GM21786 (cell line): ENCODE data around the gene ELP5.

Experiments
- ATAC-seq: cut with Tn5 transposase; IDR thresholded peaks from one replicate; pipeline ENCODE4 v1.9.1; 2021; ENCODE audit not compliant: unreplicated experiment

The ELP5 gene

DNA sequence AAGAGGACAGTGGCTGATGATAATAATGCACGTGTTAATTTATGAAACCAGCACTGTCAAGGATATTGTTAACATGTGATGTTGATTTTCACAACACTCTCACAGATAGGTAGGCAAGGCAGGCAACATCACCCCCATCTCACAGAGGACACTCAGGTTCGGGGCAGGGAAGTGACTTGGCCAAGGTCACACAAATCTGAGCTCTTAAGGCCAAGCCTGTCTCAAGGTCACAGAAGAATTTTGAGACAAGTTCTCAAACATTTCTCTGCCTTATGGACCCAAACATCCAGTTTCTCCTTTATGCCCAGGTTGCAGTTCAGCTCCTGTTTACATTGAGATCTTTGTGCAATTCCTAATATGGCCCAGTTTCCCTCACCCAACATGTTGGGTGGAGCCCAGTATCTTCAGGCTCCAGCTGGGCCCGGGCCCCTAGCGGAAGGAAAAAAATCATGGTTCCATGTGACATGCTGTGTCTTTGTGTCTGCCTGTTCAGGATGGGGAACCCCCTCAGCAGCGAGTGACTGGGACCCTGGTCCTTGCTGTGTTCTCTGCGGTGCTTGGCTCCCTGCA lies 30.8 kb downstream of the ELP5 start:
- ATAC-seq = no peak

DNA sequence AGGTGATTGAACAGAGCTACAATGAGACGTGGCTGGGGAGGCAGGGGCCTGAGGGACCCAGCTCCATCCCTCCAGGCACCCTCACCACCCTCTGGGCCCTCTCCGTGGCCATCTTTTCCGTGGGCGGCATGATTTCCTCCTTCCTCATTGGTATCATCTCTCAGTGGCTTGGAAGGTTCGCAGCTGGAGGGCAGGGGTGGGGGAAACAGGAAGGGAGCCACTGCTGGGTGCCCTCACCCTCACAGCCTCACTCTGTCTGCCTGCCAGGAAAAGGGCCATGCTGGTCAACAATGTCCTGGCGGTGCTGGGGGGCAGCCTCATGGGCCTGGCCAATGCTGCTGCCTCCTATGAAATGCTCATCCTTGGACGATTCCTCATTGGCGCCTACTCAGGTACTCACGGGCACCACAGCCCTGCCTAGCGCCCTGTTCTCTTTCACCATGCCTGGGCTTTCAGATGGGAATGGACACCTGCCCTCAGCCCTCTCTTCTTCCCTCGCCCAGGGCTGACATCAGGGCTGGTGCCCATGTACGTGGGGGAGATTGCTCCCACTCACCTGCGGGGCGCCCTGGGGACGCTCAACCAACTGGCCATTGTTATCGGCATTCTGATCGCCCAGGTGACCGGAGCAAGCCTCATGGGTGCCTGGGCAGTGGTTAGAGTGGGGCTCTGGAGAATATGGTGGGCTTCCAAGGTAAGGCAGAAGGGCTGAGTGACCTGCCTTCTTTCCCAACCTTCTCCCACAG lies 31.6 kb downstream of the ELP5 start:
- ATAC-seq = no peak

DNA sequence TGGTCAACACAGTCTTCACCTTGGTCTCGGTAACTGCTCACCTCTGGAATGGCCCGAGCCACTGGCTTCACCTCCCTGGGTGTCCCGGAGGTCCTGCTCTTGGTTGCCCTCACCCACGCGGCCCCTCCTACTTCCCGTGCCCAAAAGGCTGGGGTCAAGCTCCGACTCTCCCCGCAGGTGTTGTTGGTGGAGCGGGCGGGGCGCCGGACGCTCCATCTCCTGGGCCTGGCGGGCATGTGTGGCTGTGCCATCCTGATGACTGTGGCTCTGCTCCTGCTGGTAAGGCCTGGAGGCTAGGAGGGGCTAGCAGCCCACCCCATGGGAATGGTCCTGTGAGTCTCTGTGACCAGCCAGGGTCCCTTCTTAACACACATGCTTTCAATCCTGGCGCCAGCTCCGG lies 32.9 kb downstream of the ELP5 start:
- no peak for ATAC-seq

DNA sequence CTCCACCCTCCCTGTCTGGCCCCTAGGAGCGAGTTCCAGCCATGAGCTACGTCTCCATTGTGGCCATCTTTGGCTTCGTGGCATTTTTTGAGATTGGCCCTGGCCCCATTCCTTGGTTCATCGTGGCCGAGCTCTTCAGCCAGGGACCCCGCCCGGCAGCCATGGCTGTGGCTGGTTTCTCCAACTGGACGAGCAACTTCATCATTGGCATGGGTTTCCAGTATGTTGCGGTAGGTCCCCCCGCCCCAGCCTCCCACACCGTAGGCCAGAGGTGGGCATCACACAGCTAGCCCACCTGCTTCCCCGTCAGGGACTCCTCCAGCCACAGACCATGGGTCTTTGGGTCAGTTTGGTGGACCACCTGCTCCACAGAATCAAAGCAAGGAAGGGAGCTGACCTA lies 33.7 kb downstream of the ELP5 start:
- ATAC-seq = no peak

DNA sequence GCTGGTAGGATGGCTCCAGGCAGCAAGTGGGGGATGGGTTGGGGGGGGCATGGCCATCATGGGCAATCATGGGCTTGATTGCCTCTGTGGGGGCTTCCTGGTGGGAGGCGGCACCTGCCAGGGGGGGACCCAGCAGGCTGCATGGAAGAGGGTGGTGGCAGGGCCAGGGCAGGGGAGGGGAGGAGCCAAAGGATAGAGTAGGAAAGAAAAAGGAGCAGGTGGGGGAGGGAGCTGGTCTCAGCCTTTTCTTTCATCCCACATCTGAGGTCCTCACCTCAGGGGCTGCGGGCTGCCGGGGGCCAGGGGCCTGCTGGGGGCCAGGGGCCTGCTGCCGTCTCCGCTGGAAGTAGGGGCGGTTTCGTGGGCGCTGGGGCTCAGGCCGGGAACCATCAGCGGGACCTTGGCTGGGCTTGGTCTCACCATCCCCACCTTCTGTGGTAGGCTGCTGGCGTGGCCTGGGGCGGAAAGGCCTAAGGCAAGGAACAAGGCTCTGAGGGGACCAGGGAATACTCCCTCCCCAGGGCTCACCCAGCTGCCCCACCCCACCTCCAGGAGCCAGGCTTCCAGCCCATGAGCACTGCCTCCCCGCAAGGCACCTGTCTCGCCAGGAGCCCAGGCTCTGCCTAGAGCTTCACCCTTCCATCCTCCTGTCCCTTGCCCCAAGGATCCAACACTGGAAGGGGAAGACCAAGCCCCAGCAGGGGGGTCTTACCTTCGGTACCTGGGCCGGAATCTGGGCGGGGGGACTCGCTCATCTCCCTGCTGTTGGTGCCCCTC lies 37.4 kb downstream of the ELP5 start:
- ATAC-seq = no peak

DNA sequence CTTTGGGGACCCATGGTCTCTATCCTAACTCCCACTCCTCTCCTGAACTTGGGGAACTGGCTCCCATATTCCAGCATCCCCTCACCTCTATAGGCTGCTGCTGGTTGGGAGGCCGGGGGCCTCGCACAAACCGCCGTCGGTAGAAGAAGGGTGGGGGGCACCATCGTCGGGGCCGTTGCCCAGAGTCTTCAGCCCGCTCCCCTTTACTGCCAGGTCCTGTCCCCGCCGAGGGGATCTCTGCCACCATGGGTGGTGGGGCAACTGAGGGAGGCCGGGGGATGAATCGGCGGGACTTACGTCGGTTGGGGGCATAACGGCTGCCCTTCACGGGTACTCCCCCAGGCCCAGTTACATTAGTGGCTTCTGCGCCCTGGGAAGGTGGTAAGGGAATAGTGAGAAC lies 38.2 kb downstream of the ELP5 start:
- ATAC-seq = no peak

DNA sequence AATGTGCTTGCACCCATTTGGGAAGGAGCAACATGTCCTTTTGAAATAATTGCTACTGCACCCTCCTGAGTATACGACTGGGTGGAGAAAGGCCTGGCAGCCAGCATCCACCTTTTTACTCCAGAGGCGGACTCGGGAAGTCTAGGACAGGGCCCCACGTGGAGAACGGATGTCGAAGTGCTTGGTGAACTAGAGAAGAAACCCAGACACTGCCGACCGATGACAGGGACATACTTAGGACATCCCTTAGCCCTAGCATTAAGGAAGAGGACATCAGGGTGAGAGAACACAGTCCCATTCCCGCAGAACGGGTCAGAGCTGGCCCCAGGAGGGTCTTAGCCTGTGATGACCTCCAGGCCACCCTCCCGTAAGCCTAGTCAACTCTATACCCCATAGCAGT lies 38.7 kb downstream of the ELP5 start:
- no peak for ATAC-seq

DNA sequence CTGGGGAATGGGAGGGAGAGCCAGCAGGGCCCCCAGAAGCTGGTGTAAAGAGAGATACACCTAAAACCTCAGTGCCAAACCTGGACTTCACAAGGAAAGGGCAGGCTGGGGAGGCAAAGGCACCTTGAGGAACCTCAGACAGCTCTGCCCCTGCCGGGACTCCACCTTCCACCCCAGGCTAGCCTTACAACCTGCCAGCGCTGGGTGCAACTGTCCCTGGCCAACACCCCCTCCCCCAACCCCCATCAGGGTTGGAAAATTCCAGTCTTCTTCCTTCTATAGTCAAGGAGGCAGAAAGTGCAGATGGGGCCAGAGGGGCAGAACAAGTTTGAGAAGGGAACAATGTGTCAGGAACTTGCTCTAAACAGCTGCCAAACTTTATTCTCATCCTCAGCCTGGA lies 40.2 kb downstream of the ELP5 start:
- ATAC-seq = no peak

DNA sequence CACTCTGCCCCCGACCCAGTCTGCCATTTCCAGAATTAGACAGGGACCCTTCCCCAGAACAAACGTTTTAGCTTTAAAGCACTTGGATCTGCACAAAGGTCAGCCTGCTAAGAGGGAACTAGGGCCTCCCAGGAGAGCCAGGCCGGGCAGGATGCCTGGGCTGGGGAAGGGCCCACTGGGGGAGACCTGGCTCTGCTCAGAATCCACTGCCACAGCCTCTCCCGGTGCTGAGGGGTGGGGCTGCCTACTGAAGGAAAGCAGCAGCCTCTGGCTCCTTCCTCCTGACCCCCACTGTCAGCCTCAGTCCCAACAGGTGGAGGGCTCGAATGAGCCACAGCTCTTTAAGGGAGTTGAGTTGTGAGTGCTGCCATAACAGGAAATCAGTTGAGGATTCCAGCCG lies 40.7 kb downstream of the ELP5 start:
- no peak for ATAC-seq

DNA sequence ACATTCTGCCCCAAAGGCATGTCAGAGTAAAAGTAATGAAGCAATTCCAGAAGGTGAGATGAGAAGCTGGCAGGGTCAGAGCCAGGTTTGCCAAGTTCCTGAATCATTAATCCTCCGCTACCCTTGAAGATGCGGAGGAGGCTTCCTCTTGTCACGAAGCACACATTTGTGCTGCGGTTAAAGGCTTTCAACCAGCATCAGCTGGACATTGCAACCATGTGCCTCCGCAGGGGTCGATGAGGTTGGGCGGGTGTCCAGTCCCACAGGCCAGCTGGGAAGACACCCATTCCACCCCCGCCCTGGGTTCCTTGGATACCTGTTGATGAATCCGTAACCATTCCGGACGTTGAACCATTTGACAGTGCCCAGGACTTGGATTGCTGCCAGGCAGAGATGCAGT lies 41.1 kb downstream of the ELP5 start:
- ATAC-seq = no peak

DNA sequence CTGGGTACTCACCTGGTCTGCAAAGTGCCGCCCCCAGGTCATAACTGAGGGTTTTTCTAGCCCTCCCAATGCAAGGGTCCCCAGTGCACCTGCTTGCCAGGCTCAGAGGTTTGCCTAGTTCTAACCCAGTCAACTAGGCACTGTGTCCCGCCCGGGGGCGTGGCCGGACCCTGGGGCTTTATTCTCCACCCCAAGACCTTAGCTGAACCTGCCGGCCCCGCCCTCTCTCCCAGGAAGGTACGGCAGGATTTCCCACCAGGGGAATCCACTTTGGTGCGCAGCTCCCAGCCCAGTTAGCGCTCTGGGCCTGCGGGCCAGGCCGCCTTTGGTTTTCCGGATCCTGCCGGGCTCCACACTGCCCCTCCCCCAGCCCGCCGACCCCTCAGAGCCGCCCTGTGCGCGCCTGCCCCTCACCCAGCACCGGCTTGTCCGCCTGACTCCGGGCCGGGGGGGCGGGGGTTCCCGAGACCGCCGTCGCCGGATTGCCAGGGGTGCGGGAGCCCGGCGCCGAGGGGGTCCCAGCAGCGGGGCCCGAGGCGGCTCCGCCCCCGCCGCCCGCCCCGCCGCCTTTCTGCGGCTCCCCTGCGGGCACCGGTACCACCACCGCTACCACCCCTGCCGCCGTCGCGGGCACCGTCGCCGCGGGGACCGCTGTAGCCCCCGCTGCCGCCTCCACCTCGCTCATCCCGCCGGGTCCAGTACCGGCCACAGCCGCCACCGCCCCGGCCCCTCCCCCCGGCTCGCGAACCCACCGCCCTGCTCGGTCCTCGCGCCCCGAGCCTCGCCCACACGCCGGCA lies 42.0 kb downstream of the ELP5 start:
- ATAC-seq = no peak

DNA sequence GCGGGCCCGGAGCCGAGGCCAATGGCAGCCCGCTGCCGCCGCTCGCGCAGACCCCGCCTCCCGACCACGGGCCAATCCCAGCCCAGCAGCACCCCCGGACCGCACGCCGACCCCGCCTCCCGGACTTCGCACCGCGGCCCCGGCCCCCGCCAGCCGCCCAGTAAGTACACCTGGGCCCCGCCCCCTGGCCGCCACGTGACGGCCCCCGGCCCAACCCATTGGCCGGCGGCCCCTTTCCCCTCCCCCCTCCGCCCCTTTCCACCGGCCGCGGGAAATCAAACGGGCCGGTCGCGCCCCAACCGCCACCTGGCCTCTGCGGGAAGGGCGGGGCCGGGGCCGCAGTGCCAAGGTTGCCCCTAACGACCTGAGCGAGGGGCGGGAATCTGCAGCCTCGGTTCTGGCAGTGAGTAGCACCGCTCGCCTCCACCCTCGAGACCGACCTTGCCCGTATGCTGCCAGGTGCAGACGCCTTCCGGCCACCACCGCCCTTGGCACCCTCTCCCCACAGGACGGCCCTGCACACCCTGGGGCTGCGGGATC lies 42.7 kb downstream of the ELP5 start, which contains the start of gene YBX2:
Gene YBX2, minus strand, starts transcription at position 26 of the 540 bp plus-strand sequence. CDS start 139 bp downstream, outside the sequence.
- no peak for ATAC-seq

DNA sequence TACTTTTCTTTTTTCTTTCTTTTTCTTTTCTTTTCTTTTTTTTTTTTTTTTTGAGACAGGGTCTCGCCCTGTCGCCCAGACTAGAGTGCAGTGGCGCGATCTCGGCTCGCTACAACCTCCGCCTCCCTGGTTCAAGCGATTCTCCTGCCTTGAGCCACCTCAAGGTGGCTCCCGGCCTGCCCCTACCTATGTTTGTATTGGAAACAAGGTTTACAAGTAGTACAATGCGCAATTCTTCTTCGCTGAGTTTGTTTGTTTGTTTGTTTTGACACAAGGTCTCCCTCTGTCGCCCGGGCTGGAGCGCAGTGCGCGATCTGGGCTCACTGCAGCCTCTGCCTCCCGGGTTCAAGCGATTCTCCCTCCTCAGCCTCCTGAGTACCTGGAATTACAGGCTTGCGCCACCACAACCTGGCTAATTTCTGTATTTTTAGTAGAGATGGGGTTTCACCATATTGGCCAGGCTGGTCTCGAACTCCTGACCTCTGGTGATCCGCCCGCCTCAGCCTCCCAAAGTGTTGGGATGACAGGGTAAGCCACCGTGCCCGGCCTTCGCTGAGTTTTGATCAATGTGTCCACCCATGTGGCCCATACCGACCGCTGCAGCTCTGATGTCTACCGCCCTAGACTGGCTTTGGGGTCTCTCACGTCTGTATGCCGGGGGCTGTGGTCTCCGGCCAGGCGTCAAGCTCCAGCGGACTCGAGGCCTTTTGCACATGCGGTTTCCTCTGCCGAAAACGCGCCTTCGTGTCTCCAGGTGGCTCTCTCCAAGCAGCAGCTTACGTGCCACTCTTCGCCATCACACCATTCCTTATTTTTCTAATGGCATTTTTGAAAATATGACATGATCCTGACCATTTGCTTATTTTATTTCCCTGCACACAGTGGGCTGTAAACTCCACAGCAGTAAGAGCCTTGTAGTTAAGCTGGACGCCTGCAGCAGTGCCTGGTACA lies 43.5 kb downstream of the ELP5 start:
- ATAC-seq = no peak

DNA sequence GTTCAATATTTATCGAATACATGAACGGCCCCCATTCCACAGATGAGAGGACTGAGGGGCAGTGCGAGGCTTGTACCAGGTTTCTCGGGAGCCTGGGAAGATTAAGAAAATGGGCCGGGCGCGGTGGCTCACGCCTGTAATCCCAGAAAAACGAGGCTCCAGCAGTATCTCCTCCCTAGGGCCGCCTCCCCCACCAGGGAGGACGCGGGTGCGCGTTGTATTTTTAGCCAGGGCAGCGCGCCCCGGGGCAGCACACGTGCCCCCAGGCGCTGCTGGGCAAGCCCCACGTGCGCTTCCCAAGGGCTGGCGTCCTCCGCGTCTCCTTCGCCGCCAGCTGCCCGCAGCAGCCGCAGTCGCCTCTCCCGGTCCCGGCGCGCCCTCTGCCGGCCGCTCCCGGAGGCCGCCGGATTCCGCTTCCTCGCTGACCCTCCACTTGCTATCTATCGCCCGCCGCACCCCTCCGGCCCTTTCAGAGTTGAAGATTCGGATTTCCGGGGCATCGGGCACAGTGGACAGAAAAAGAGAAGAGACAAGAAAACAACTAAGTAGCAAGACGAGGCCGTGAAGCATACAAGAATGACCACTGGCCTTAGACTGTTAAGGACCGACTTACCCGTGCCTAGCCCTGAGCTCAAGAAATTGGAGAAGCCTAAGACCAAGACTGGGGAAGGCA lies 44.3 kb downstream of the ELP5 start:
- ATAC-seq = no peak

DNA sequence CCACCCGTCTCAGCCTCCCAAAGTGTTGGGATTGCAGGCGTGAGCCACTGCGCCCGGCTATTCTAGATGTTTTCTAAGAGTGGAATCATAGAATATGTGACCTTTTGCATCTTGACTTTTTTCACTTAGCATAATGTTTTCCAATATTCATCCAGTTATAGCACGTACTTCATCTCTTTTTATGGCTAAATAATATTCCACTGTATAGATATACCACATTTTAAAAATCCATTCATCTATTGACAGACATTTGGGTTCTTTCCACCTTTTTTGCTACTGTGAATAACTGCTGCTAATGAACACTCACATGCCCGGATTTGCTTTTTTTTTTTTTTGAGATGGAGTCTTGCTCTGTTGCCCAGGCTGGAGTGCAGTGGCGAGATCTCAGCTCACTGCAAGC lies 52.2 kb downstream of the ELP5 start:
- ATAC-seq = no peak

DNA sequence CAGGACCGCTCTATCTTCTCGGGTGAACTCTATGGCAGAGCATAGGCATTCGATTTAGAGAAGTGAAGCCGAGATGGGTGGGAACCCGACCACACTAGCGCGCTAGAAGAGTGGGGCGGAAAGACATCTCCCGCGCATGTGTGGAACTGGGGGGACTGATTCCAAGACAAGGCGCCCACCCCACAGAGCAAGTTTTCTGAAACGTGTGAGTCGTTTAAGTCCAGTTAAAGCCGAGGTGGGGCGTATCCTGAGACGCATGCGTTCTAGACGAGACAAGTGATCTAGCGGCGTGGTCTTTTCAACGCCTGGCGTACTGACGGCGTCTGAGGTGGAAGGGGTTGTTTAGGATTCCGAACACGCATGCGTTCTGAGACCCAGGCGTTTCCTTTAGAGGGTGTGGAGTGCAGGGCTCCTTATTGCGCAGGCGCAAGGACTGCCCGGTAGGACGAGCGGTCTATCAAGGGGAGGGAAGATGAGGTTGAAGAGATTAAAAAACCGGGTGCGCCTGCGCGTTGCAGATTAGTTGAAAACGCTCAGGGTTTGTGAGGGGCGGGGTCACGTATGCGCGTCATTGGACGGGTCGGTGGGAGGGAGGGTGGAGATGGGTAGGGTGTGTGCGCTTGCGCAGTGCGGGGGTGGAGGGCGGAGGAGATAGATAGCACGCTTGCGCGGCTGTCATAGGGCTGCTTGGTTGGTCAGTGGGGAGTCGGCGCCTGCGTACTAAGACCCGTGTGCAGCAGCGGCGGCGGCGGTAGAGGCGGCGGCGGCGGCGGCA lies 55.1 kb downstream of the ELP5 start, which contains the start of gene EIF5A:
Gene EIF5A, plus strand, starts transcription at position 718 of the 775 bp plus-strand sequence. CDS start 2,008 bp downstream, outside the sequence.
- ATAC-seq = peak; percentile 67

DNA sequence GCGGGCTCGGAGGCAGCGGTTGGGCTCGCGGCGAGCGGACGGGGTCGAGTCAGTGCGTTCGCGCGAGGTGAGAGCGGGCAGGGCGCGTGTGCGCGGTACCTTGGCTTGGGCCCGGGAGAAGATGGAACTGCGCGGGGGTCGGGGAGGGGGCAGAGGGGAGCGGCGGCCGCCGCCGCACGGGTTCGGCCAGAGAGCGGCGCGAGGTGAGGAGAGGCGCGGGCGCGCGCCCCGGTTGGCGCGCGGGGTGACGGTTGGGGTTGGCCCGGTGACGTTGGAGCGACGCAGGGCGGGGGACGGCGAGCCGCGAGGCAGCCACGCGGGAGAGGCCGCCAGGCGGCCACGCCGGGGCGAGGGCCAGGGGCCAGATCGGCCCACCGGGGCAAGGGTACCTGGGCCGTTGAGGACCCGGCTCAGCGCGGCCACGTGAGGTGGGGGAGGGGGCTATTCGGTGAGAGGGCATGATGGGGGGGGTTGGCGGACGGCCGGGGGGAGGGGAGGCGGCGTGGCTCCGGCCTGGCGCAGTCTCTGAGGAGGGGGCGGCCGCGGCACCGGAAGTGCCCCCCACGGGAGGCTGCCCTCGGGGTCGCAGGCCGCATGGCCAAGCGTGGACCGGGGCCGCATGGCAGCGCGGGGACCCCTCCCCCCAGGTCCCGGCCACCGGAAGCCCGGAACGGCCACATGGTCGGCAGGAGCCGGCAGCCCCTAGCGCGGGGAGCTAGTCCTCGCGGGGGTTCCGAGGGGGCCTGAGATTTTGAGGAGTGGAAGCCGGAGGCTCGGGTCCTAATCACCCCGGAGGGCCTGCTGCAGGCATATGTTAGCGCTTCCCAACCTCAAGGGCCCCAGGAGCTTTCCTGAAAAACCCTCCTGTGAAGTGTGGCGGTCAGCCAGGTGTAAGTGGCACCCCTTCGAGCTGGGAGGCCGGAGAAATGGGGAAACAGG lies 55.9 kb downstream of the ELP5 start:
- ATAC-seq = no peak
